HFF-Myc (cell line): ENCODE results near the gene TIAM1.

Experiments used
- DNase-seq: peaks from one replicate; pipeline ENCODE4 v3.0.0-alpha.2; 2011; ENCODE audit warnings: low read depth; ENCODE audit errors: extremely low read depth
- H3K4me3 ChIP-seq: replicated peaks from 2 replicates; pipeline ENCODE4 v1.5.1; 2011; ENCODE audit warnings: low read depth, mild to moderate bottlenecking, control low read depth, low read length
- CTCF ChIP-seq: IDR thresholded peaks from 2 replicates; pipeline ENCODE4 v1.5.1; 2012; ENCODE audit warnings: mild to moderate bottlenecking, low read depth, low read length, control low read depth; ENCODE audit errors: missing control alignments

The TIAM1 gene

GRCh38 chr21:31340942-31341487, 3.0 kb downstream of the TIAM1 start:
- no peak for TF ChIP-seq CTCF

GRCh38 chr21:31340514-31340913, 3.5 kb downstream of the TIAM1 start:
- H3K4me3 ChIP-seq: no peak overlapping the region
- no peak for DNase-seq
- TF ChIP-seq CTCF: no peak

More at GRCh38 chr21:31340942-31341487, 3.0 kb downstream of the TIAM1 start:
- no peak overlapping the region for H3K4me3 ChIP-seq
- DNase-seq: no peak

- TF ChIP-seq CTCF: no peak
- no peak overlapping the region for H3K4me3 ChIP-seq
- no peak for DNase-seq
Measured at GRCh38 chr21:31339721-31340120, 4.3 kb downstream of the TIAM1 start.

GRCh38 chr21:31338908-31339368, 5.1 kb downstream of the TIAM1 start:
- TF ChIP-seq CTCF: no peak
- no peak for DNase-seq
- H3K4me3 ChIP-seq: no peak overlapping the region

- no peak for DNase-seq
- no peak overlapping the region for H3K4me3 ChIP-seq
- no peak for TF ChIP-seq CTCF
Measured at GRCh38 chr21:31337996-31338907, 5.8 kb downstream of the TIAM1 start.

GRCh38 chr21:31337086-31337485, 7.0 kb downstream of the TIAM1 start:
- H3K4me3 ChIP-seq: no peak overlapping the region
- DNase-seq: no peak
- no peak for TF ChIP-seq CTCF
